ENCODE measurements around the gene KRTAP13-2.

KRTAP13-2 gene

GRCh38 chr21:30326390-30326789 lies 45.7 kb downstream of the KRTAP13-2 start:
- no peak for DNase-seq (ENCODE audit: low read depth, low spot score)
